Muscle of back (tissue), 11 donors: ENCODE data around the gene SLC8A1. TPM values are rescaled to one million over a fixed set of nuclear protein-coding genes. Genes with fewer than 3 reads are reported as not detected.

Experiments
- DNase-seq, 3 donors: peaks; one replicate each; pipeline versions ENCODE4 v3.0.0 to v3.0.0-alpha.2; 2013
- polyA plus RNA-seq, 10 donors: library from polyadenylated mRNA; unstranded; fragments of 120-200 nt; gene quantifications; one replicate each; pipeline ENCODE4 v1.2.1, GENCODE V29; 2013; ENCODE audit not compliant: insufficient read length in 10 of 10

SLC8A1 gene
- polyA plus RNA-seq, 10 donors: 4.9 to 11.4 (median 7.9) TPM

DNA sequence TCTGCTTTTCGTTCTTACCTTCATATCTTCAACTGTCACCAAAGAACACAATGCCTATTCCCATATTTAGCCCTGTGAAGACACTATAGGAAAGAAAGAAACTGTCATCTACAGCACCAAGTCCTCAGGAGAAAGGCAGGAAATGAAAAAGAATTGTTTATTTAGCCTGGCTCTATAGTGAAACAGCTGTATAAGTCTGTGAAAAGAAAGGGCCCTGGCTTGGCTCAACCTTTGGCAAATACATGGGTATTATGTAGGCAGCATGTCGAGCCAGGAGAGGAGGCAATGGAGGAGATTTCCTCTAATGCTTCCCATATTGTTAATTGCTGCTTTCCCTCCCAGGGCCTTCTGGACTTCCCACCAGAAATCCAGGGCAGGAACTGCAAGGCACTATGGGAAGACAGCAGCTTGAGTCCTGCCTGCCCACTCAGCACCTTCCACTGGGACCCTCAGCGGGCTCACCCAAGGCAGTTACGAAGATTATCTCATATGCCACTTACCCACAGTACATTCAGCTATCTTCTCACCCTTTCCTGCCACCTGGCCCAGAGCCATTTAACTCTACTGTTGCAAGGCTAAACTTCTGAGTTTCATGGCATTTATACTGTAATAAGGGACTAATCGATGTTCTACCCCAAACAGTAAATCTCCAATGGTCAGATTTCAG is 30.1 kb downstream of the SLC8A1 start:
- DNase-seq: no peak

DNA sequence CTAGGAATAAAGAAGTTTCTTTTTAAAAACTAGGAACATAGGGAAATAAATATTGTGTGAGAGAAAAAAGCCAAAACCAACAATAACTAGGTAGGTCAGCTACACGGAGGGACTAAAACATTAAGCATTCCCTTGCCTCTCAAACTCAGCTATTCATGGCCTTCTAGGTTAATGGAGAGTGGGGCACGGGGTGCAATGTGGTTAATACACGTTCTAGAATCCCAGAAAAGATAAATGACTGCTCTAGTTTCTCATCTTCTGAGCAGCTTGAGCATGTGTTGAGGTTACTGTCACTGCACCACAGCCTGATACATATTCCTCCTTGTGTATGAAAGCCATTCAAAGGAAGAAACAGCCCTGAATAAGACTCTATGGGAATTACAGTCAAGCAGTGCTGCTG is 31.4 kb downstream of the SLC8A1 start:
- DNase-seq: no peak

DNA sequence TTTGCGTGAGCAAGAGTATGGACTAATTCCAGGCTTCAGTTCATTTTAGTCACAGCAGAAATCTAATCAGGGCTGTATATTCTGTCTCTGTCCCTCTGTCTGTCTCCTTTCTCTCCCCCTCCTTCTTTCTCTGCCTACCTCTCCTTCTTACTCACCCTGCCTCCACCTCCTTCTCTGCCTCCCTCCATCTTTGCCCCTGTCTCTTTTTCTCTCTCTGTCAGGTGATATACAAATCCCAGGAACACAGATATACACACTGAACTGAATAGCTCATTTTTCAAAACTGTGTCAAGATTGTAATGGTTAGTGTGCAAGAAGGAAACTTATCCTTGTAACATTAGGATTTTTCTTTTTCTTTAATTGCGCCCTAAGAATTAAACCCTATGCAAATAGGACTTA is 32.5 kb downstream of the SLC8A1 start:
- no peak for DNase-seq

DNA sequence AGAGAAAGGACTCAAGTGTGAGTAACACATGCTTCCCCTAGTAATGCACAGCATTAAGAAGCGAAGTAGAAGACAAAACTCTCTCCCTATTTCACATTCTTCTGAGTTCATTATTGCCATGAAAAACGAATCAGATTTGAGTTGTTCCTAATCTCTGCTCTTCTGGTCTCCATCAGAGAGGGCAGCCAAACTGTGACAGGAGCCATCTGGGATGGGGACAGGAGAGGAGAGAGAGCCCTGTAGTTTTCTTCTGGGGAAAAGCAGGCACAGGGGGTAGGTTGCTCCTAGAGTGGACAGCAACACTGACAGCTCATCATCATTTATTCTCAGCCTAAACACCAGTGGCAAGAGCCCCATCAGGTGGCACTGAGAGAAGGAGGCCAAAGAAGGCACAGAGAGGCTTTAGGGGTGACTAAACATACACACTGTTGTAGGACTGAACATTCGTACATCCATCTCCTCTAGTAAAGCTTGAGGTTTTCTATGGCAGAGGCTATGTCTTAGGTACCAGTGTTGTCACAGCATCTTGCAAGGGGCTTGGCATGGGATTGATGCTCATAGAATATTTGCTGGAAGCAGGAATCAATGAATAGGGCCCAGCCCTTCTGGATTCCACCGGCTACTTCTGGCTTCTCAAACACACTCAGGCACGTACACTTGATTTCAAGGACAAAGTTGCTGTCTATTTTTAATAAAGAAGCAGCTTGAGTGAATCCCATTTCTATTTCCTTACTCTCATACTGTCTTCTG is 33.1 kb downstream of the SLC8A1 start:
- DNase-seq: no peak

DNA sequence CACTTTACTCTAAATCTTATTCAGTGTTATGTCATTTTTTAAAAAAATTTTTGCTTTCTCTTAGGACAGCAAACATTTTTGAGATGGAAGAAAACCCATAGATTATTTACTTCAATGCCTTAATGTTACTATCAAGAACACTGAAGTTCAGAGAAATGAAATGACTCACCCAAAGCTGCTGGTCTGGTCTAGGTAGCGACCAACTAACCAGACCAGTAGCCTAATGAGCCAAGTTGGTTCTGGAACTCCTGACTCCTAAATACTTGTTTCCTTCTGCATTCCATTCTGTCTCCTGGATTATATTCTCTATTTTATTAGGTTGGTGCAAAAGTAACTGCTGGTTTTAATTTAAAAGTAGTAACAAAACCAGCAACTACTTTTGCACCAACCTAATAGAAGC is 35.4 kb downstream of the SLC8A1 start:
- no peak for DNase-seq

DNA sequence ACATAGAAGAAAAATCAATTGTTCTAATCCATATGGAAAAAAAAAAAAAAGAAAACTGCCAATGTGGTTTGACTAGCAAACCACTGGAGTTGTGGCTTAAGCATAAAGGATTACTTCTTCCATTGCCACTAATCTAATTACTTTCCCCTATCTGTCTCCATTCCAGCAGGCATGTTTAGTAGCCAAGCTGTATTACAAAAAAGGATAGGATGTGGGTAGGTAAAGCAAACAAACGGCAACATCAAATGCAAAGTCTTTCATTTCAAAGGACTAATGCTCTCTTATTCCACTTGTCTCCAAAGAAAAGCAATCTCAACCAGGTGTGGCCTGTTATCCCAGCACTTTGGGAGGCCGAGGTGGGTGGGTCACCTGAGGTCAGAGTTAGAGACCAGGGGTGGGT is 36.5 kb downstream of the SLC8A1 start:
- no peak for DNase-seq

DNA sequence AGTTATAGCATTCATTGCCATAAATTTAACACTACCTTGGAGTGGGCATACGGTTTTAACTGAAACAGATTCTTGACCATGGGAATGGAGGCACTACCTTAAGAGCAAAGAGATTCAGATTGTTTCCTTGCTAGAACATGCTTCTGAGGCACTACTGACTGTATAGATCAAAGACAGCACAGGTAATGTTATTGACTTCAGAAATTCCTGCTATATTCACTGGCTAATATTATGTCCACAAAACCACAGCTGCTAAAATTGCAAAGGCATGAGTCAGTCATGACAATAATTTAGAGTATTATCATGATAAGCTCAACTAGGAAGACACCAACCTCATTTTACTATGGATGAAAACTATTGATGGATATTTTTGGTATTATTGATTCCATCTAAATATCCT is 39.4 kb downstream of the SLC8A1 start:
- DNase-seq: no peak

DNA sequence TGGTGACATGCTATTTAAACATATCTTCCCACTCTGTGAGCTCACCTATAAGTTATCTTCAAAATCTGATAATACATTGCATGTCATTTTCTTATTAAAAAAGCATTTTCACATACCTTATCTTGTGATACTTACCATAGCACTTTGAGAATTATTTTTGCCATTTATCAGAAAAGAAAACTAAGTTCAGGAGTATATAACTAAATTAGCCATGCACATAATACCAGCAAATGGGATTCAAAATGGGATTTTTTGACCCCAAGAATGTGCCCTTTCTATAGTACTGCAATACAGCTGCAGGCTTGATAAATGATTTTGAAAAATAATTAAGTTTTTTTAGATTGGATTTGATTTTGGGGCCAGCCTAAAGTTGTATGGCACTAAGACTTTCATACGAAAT is 41.2 kb downstream of the SLC8A1 start:
- DNase-seq: no peak

DNA sequence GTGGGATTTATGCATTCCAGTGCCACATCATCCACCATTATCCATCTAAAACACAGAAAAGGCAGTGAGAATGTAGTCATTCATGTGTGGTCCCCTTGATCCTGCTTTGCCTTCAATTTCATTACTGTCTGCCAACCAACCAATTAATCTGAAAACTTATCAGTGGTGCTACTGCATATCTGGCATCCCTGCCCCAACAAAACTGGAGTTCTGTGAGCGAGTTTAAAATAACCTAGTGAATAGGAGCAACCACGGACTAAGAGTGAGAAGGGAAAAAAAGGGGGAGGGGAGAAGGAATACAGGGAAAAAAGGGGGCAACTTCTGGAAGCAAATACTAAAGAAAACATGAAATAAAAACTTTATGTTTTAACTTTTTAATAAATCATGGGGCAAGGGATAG is 42.2 kb downstream of the SLC8A1 start:
- no peak for DNase-seq

DNA sequence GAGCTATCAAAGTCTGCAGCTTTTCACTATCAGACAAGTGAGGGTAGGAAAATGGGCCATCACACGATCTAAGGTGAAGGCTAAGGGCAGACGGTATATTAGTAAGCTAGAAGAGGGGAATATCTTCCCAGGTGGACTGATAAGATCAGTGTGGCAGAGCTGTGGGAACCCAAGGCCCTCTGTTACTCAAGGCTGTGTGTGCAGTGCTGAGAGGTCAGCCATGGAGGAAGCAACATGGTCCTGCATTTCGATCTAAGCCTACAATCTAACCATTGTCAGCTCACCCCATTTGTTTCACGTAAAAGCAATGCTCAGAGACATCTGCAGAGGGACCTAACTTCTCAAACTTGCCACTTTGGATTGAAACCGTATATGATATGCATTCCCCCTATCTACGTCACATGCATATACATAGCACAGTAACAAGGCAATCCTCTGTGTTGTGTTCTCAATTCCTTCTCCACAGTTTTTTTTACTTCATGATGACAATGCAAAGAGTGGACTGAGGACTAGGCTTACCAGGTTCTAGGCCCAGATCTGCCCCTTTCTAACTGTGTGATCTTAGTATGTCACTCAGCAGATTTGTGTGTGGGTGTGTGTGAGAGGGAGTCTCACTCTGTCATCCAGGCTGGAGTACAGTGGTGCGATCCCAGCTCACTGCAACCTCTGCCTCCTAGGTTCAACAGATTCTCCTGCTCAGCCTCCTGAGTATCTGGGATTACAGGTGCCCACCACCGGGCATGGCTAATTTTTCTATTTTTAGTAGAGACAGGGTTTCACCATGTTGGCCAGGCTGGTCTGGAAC is 45.2 kb downstream of the SLC8A1 start:
- no peak for DNase-seq

DNA sequence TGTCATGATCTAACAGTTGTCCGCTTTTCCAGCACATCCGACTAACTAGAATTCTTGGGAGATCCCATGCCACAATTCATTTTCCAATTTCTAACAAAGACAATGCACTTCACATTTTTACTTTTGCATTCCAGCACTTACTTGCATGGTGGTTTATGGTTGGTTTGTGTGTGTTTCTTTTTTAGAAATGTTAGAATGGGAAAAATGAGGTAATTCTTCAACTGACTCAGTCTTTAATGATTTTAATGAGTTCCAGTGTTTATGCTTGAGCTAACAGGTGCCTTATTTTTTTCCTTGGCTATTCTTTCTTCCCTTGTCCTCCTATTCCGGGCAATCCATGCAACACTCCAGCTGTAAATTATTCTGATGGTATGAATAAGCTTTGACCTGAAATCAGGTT is 46.4 kb downstream of the SLC8A1 start:
- peak in 1 of 3 donors; percentile 21 for DNase-seq

DNA sequence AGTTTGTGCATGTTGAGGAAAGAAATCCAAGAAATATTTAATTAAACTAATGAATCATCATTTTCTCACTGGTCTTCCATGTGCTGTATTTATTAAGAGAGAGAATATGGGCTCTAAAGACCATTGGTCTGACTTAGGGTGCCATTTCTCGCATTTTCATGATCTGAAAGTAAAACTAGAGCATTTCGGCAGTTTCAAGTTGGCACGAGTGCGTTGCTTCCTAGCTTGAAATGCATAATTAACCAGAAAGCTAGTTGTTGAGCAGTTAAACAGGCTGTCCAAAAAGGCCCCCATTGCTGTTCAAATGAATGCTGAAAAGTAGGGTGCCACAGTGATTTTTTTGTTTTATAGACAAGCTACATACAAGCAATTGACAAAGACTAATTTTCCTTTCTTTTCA is 47.4 kb downstream of the SLC8A1 start:
- no peak for DNase-seq

DNA sequence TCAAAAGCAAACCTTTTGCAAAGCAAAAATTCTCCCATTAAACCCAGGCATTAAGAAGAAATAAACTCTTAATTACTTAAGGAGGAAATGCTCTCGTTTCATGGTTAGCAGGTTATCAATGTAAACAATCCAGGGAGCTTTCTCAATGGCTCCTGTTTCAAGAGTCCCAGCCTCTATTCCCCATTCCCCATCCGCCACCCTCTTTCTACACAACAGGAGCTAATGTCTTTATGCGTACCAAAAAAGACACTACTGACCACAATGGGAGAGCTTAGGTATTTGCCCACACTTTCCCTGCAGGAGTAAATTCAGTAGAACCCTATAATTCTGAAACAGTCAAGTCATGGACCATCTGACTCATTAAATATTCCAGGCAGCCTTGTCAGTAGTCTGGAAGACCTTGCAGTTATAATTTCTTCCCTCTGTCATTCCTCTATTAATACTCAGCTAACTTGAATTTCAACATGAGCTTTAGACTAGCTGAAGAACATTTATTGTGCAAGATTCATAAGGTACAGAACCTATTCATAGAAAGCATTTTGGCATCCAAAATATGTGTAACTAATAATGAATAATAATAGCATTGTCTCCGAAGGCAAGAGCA is 48.6 kb downstream of the SLC8A1 start:
- DNase-seq: peak in 1 of 3 donors; percentile 91

DNA sequence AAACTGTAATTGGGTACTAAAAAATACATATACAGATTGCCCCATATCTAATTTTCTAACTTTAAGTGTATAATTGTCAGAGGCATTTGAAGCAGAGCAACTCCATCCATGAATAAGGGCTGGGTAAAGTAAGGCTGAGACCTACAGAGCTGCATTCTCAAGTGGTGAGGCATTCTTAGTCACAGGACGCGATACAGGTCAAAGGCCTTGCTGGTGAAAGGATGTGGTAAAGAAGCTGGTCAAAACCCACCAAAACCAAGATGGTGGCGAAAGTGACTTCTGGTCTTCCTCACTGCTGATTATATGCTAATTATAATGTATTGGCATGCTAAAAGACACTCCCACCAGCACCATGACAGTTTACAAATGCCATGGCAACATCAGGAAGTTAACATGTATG is 50.0 kb downstream of the SLC8A1 start:
- DNase-seq: peak in 1 of 3 donors; percentile 59

DNA sequence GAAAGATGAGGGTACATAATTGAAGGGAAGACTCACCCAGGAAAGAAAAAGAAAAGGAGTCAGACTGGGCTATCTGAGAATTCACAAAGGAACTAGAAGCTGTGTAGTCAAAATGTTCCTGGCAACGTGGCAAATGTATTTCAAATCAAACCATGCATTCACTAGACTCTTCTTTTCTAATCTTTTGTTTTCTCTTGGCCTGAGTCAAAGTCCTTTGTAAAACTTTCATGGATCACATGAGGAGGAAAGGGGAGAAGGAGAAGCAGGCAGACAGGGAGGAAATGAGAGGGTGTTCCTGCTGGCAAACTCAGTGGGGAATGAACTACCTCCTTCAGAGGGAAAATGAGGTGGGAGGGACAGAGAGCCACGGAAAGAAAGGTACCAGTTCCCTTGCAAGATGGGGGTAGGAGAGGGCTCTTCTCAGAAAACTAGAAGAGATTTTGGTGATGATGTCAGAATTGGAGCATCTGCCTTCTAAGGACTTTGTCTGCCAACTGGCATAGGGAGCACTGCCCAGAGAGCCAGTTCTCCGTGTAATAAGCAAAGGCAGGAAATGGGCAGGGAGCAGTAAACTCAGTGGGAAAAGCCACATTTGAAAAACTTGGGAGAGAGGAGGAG is 51.4 kb downstream of the SLC8A1 start:
- no peak for DNase-seq

DNA sequence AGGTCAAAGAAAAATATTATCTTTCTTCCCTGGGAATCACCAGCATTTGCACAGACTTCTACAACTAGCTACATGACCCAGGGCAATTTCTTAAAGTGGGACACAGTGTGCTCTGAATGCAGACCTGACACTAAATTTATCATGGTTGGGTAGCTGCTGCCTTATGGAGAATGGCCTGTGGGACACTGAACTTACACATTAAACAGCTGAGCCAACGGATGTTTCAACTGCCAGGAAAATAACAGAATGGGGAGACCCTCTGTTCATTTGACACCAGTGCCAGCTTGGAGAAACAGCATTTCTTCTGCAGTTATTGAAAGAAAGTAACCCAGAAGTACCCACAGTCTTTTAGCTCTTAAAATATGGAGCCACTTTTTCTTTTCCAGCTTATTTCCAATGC is 54.1 kb downstream of the SLC8A1 start:
- no peak for DNase-seq

DNA sequence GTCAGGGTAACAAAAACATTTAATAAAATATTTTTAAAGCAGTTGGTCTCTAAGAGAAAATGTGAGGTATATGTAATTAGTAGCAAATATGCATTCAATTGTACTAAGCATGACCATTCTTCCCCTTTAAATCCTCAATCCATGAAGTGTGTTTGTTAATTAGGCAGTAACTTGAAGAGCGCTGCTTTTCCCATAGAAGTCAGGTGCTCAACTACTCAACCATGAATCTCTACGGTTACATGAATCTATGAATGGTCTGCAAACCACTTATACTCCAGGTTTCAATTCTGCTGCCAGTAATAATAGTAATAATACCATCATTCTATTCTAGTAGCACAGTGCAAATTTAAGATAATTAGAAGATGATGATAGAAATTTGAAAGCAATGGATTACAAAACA is 55.8 kb downstream of the SLC8A1 start:
- no peak for DNase-seq

DNA sequence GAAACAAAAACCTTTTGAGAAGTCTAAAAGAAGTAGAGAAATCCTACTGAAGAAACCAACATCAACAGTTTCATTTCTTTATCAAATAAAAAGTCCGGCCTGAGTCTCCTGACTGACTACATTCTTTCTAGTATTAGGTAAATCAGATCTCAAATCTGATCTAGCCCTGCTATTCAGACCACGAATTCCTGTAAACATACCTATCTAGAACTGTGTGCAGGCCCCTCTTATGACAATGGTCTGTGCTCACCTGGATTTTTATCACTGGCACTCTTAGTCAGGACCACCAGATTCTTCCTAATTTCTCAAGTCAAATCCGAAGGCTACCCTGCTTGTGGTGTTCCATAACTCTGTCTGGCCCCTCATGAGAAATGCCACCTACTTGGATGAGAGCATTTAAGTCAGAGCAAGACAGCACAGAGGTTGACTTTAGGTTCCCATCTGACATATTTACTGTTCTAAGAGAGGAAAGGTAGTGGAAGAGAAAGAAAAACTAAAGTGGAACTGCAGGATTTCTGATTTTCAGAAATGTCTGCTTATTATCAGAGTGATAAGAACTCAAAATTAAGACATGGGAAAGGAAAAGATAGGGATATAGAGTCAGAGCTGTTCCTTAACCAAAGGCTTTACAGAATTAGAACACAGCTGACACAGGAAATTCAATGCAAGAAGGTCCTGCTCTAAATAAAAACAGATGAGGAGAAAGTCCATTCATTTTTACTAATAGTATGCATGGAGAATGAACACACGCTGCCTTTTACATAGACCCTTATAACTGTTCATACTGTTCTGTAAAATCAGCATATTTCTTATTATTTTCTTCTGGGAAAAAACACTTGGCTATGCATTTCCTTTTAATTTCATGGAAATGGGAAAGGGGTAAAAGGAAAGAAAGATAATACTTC is 56.5 kb downstream of the SLC8A1 start:
- peak in 1 of 3 donors; percentile 18 for DNase-seq

DNA sequence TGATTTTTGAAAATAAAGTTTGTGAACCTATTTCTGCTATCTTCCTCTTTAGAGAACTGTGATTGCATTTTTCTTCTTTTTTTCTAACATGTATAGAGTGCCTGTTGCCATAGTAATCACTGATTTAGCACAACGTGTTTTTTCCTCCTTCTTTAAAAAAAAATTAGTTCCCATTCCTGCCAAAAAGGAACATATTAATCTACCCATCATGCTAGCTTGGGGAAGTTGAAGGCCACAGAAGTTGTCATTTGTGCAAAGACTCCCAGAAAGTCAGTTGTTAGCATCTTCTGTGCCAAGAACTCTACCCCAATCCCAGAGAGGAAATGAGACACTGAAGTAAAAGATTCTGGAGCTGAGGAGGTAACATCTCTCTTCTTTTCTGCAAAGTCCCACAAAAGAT is 57.3 kb downstream of the SLC8A1 start:
- peak in 2 of 3 donors; percentile 26 to 53 for DNase-seq

DNA sequence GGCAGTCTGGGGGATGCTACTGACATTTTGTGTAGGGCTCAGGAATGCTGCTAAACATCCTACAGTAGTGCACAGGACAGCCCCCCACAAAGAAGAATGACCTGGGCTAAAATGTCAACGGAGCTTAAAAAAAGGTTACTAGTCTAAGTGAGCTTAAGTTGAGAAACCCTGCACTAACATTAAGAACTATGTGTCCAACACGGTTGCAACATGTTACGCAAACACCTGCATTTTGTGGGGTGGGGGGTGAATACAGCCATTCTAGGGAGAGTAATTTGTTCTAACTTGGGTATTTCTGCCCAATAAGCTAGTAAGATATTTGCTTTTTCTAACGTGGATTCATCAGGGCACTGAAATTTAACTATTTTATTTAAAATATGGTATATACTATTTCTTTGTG is 57.9 kb downstream of the SLC8A1 start:
- no peak for DNase-seq

DNA sequence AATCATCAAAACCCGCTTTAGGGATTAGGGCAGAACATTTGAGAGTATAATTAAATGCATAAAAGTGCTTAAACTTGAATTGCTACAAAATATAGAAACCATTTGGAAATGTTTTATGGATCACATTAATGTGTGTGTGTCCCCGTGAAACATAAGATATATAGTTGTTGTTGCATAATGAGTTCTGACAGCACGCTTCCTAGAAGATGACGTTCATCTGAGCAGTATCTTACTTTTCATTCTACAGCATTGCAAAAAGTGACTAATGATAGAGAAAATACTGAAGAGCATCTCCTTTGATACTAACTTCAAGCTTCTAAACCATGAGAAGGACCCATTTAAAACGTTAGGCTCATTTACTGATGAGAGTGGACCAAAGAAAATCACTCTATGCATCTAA is 63.7 kb downstream of the SLC8A1 start:
- no peak for DNase-seq
